NCI-H1436 treated with DMSO at 0.1 percent for 48 hours (cell line): ENCODE results near the gene ADNP.

Experiments
- DNase-seq: peaks from one replicate; lab custom pipeline; 2025; lab: John Stamatoyannopoulos, UW

Gene ADNP

GRCh38 chr20:50932016-50932485 is 814 bp upstream of the ADNP start:
- no peak for DNase-seq

DNA sequence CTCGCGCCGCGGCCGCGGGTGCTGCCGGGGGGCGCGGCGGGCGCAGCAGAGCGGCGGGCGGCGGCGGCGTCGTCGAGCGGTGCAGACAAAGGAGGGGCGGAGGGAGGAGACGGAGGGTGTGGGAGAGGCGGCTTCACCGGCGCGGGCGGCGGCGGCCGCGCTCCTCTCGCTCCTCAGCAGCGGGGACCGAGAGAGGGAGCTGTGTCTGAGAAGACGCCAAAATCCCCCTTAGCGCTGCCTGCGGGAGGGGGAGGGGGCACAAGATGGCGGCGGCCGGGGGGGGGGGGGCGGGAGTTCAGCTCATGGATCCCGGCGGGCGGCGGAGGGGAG is 296 bp downstream of the ADNP start:
- no peak for DNase-seq

DNA sequence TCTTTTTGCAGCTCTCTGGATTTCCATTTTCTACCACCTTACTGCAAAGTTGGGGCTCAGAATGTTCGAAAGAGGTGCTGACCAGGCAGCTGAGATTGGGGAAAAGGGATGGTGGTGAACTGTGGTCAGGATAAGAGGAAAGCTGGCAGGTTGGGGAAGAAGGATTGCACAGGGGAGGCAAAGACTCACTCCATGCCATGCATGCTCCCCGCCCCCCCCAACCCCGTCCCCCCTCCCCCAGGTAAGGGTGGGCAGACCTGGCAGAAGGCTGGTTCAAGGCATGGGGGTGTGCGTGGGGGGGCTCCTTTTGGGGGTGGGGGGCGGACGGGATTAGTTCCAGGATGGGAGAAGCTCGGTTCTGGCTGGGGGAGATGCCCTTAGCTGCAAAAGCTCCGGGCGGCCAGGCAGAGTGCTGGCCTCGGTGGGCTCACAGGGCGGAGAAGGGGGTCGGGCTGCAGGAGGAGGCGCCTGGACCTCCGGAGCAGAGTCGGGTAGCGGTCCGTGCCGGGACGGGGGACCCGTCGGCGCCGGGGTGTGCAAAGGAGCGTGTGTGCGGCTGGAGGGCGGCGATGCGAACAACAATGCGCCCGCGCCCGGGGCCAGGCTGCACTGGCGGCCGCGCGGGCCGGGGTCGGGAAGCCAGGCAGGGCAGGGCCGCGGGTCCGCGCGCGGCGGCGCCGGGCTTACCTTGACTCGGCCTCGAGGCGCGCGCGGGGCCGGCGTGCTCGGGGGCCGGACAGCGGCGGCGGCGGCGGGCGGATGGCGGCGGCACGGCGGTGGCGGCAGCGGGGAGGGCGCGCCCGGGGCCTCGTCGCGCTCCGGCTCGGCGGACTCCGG is 880 bp downstream of the ADNP start:
- DNase-seq: no peak

DNA sequence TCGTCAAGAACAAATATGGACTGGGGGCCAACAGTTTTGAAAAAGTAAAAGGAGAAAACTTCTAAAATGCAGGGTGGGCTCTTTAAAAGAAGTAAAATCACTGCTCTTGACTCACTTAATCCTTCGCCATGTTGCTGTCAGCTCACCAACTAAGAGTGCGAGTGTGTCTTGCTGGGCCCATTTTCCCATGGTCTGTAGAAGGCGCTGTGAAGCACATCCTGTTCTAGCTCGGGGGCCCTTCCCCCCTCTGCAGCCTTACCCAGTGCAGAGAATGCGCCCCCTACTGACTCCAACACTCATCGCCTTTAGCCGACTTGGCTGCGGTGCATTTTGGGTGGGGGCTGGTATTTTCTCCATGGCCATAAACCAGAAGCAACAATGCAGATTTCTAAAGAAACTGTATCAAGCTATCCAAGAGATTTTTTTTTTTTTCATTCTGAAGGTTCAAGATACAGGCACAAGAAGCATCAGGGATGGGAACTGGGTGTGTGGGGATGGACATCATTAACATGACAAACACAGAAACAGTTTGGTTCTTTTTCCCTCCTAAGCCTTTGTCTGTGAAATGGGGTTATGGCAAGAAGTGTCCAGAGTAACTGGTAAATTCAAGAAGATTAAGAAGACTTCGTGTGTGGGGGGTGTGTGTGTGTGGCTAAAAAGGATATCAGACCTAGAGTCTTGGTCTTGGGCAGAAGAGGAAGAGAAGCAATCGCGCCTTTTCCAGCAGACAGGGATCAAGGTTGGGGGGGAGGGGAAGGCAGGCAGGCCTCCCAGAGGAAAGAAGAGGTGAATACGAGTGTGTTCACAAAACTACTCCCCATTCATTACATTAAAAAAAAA is 1.7 kb downstream of the ADNP start:
- peak; percentile 88 for DNase-seq

DNA sequence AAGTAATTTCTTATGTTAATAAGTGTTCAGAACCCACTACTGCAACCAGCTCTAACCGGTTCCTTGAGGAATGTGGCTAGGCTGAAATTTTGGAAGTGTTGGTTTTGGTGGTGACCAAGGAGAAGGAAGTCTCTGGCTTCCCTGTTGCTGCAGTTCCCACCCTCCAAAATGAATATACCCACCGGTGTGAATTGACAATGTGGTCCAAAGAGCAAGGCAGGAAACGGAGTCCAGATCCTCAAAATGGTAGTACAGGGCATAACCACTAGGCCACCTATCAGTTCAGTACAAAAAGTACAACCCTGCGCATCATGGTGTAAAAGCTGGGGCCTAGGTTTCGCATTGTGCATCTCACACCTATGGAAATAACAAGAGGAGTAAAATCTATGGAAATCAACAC is 2.8 kb downstream of the ADNP start:
- DNase-seq: no peak

GRCh38 chr20:50926530-50926929 is 4.7 kb downstream of the ADNP start:
- DNase-seq: no peak

DNA sequence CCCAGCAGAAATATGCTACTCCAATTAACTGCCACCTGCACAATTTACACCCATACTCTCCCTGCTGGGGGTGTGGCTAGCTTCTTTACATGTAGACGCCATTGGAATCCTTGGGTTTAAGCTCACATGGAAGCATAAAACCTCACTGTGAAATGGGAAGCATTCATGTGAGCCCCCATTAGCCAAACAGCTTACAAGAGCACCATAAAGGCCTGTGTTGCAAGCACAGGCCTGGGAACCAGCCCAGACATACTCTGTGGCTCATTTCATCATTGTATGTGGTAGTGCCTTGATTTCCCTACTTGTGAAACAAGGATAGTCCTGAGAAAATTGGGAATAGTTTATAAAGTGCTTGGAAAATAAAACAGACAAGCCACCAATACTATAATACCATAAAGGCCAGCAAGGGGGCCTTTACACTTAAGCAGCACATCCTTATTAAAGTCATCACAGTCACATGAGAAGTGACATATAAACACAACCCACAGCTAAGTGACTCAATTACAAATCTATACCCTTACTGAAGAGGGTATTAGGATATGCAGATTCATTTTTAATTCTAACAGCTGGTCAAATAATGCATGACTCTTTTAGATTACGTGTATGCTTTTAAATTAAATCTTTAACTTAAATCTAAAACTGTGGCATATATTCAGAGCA is 6.8 kb downstream of the ADNP start:
- no peak for DNase-seq

DNA sequence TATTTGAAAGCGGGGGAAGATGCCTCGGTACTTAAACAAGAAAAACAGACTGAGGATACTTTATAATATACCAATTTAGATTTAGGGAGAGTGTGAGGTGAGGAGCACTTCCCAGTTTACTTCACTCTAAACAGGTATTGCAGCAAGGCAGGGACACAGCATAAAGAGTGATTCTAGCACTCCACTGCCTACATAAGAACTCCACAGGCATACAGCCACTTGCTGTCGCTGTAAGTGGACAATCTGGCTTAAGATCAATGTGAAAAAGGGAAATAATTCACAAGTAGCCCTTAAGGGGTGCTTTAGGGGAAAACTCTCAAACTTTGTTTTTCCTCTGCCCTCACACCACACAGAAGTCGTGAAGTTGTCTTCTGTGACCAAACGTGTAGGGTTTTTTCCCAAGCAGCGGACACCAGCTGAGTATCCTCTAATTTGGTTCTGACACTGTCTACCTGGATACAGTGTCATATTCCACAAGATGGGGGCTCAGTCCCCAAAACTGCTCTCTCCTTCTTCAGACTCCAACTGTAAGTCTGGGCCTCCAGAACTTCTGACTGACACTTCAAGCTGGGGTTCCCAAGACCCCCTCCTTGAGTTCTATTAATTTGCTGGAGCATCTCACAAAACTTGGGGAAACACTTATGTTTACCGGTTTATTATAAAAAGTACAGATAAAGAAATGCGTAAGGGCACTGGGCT is 9.3 kb downstream of the ADNP start:
- no peak for DNase-seq

DNA sequence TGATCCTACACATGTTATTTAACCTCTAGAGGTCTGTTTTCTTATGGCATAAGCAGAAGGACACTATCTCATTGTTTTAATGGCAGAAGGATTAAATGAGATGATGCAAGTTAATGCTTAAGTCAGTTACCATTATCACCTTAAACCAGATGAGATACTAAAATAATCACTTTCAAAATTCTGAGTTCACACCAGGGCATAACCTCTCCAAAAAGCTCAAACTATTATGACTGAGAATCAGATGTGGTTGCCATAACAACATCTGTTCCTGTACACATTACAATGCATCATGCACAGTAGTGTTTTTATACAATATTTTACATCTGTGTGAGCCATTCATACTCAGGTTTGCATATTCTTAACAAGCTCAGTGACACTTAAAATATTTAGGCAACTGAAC is 10.2 kb downstream of the ADNP start:
- no peak for DNase-seq

DNA sequence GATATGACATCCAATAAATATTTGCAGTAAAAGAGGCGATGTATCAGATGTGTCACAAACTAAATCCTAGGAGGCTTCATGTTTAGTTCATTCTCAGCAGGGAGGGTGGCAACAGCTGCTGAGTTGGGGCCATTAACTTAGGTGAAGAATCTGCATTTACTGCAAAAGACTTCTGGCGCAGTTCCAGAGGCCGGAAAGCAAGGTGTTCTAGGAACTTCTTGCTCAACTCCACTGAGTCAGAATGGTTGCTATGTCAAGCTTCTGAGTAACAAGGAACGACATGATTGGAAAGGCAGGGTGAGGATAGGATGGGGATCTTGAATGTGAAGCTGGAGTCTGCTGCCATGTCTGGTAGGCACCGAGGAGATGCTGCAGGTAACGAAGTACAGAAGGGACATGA is 11.7 kb downstream of the ADNP start:
- DNase-seq: no peak

DNA sequence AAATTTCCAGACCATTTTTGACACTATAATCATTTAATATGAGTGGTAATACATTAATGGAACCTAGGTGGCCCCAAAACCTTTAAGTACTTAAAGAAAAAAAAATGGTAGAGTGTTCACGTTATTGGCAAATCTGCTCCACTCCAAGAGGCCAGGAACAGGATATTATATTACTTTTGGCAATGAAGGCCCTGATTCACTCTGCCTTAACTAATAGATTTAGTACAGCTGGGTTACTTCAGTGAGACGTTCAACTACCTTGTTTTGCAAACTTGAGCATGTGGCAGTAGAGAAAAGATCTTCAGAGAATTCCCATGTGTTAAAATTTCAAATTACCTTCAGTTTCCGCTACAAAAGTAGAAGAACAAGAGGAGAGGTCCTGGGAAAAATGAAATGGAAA is 12.8 kb downstream of the ADNP start:
- DNase-seq: no peak

GRCh38 chr20:50916934-50917333 is 14.3 kb downstream of the ADNP start:
- DNase-seq: no peak

DNA sequence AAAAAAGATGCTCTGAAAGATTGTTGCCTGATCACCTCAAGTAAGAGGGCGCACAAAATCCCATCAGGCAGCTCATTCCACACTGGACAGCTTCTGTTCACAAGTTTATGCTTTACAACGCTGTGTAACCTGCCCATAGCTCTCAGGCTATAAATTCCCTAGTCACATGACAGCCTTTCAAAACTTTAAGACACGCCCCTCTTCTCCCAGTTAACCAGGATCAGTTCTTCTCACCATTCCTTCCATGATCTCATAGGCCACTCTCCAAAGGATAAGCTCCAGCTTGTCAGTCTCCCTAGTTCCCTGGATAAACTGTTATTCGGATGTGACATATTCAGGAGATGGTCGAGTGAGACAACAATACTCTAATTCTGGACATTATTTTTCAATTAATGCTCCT is 15.0 kb downstream of the ADNP start:
- DNase-seq: no peak

DNA sequence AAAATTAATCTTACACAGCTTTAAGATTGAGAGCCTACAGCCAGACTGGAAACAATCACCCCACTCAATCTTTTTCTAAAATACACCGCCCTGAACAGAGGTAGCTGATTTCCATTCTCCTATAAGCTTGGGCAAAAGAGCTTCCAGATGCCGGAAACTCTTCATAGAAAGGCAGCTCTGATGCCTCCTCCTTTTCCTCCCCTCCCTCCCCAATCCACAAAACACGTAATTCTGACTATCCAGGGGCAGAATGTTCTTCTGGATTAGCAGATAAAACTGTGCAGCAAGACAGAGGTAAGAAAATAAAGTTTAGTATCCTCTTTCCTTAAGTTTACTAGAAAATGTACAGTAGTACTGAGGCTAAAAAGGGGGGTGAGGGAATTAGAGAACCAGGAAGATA is 15.8 kb downstream of the ADNP start:
- no peak for DNase-seq

DNA sequence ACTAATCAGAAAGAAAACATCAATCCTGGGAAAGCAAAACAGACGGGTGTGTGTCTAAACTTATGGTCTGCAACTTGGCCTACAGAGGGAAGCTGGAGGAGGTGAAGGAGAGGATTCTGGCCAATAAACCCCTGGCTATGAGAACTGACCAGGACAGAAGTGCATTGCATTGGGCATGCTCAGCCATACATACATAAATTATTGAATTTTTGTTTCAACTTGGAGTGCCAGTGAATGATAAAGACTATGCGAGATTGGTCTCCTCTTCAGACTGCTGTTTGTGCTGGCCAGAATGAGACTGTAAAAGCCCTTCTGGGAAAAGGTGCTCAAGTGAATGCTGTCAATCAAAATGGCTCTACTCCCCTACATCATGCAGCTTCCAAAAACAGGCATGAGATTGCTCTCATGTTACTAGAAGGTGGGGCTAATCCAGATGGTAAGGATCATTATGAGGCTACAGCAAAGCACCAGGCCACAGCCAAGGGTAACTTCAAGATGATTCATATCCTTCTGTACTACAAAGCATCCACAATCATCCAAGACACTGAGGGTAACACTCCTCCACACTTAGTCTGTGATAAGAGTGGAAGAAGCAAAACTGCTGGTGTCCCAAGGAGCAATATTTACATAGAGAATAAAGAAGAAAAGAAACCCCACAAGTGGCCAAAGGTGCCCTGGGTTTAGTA is 17.4 kb downstream of the ADNP start:
- DNase-seq: no peak

DNA sequence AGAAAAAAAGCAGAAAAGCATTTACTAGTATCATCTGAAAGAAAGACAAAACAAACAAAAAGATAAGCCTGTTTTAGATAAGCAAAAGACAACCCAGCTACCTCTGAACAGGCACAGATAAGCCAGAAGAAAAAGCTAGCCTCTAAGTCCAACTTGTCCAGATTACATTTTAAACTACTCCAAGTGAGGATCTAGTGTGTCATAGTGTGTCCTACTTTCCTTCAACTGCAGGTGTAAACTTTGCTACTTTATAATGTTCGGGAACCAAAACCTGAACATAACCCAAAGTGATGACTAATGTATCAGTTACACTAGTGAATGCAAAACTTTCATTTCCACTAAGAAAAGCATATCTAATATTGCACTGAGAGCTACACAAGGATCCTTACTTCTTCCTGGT is 19.5 kb downstream of the ADNP start:
- DNase-seq: no peak

DNA sequence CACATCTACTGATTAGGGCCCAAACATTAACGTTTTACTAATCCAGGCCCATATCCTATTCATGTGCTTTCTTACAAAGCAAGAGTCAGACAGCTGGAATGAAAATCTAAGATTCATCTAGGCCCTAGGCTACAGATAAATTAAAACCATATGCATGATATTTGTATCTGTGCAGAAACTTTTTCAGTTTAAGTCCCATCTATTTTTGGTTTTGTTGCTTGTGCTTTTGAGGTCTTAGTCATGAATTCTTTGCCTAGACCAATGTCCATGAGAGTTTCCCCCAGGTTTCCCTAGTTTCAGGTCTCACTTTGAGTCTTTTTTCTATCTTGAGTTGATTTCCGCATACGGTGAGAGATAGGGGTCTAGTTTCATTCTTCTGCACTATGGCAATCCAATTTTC is 20.2 kb downstream of the ADNP start:
- no peak for DNase-seq

DNA sequence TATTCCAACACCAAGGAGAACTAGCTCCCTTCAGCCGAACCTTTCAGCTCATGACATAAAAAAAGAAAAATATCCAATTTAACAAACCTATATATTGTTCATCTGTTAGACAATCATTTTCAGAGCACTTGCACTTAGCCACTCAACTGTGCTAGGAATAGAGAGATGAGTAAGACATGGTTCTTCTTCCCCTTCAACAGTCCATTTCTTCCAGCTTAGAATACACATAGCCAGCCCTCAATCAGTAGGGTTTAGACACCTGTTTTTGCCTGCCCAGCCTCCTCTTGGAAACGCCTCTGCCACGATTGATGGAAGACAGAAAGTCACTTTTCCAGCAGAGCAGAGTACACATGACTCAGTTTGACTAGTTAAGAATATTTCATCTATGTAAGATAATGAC is 21.8 kb downstream of the ADNP start:
- no peak for DNase-seq

GRCh38 chr20:50904067-50904570 is 27.1 kb downstream of the ADNP start:
- DNase-seq: no peak

- no peak for DNase-seq
Observed at GRCh38 chr20:50903353-50904051, 27.7 kb downstream of the ADNP start.

- no peak for DNase-seq
Observed at GRCh38 chr20:50901301-50901700, 29.9 kb downstream of the ADNP start.
